ENCODE data around the gene TTC32.

- TF ChIP-seq CTCF (IDR thresholded peaks at IDR 0.05) (no peak), POLR2AphosphoS5 (IDR thresholded peaks at IDR 0.05; ENCODE audit: low read depth, low read length) (no peak)
These were observed 28.8 kb downstream of the TTC32 start for GRCh38 chr2:19873014-19873413.
